NCI-H2196 treated with DMSO at 0.1 percent for 48 hours (cell line): ENCODE data around the gene RTTN.
"Not testable (repeated sequence)": the region's sequence is repeated elsewhere in the genome, so short reads cannot be mapped to it uniquely, and the experiment has no call there.

ENCODE experiments used
- DNase-seq: peaks from one replicate; lab custom pipeline; 2025; ENCODE audit not compliant: unreplicated experiment; lab: John Stamatoyannopoulos, UW

Gene RTTN

DNA sequence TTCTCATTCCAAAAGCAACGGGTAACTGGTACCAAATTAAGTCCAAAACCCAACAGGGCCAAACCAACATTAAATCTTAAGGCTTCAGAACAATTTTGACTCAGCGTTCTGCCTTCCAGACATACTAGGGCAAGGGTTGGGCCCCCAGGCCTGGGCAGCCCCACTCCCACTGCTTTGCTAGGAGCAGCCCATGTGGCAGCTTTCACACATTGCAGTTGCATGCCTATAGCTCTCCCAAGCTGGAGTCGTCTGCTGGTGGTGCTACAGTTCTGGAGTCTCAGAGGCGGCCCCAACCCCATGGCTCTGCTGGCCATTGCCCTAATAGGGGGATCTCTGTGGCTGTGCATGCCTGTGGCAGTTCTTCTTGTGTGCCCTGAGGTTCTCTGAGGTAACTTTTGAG, 220.2 kb downstream of the RTTN start:
- no peak for DNase-seq

- no peak for DNase-seq
Observed at GRCh38 chr18:69982417-69982816, 223.1 kb downstream of the RTTN start.

DNA sequence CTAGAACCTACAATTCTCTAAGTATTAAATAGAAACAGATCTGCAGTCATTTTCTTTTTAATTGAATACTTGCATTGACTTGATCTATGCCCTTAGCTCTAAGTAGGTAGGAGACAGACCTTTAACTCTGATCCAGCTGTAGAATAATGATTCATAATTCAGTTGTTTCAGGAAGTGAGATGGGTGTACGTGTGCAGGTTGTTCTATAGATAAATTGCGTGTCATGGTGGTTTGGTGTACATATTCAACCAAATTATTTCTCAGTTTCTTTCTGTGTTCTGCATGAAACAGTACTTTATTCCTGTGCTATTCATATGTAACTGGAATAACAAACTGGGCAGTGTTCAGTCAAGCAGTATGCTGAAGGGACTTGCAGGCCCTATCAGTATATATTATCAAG, 223.5 kb downstream of the RTTN start:
- no peak for DNase-seq

- DNase-seq: no peak
Observed at GRCh38 chr18:69980982-69981804, 224.3 kb downstream of the RTTN start.

DNA sequence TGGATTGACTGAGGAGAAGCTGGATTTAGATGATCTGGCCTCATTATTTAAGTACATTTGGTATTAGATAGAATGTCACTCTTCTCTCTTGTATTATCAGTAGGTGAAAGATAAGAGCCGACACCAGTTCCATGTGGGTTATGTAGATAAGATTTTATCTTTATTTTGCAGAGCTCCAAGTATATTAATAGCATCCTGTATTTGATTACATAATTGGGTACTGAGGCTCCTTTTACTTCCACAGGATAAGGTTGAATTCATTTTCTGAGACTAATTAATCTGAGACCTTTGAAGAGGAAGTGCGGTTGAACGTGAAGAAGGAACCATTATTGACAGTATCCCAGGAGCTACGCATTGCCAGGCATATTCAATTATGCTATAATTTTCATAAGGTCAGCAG, 225.0 kb downstream of the RTTN start:
- DNase-seq: no peak

DNA sequence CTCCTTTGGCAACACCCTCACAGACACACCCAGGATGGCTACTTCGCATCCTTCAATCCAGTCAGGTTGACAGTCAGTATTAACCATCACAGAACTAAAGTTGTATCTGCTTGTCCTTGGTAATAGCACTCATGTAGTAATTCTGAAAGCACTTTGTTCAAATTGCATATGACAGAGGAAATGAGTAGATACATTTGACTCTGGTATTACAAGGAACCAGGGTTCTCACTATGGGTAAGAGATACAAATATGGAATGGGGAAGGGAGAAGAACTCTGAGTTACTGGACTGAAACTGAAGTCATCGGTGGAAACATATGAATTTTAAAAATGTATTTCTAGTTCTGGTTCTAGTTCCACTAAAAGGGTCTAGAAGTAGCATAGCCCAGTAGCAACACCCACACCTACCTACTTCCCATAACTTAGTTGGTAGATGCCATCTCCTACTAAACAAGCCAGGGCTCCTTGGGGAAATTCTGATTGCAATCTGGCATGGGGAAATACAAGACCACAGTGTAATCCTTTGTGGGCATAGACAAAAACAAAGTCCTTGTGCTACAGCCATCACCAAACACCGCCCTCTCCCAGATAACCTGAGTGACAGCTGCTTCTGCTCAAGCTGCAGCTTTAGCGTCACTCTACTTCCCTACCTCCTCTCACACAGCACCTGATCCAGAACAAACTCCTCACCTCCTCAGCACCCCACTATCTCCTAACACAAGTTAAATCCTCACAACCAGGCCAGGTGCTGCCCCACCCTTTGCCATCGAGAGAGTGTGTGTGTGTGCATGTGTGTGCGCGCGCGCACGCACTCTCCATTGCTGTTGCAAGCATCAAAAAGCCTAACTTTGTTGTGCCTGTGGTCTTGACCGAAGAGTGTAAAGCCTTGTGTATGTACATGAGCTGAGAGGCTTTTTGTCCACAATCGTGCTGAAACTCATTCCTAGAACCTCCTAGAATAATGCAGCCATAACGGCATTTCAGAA, 226.5 kb downstream of the RTTN start:
- no peak for DNase-seq

DNA sequence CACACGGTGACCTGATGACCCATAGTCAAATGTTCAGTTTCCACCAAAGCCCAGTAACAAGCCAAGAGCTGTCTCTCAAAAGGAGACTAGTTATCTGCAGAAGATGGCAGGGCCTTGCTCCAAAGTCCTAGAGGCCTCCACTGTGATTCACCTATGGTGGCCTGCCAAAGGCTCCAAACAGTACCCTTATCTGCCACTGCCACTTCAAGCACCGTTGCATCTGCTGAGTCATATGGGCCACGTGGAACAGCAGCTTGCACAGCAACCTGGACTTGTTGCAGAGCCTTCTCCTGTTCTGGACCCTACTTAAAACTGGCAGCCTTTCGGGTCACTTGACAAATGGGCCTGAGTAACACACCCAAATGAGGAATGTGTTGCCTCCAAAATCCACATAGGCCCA, 230.2 kb downstream of the RTTN start:
- DNase-seq: not testable (repeated sequence)

DNA sequence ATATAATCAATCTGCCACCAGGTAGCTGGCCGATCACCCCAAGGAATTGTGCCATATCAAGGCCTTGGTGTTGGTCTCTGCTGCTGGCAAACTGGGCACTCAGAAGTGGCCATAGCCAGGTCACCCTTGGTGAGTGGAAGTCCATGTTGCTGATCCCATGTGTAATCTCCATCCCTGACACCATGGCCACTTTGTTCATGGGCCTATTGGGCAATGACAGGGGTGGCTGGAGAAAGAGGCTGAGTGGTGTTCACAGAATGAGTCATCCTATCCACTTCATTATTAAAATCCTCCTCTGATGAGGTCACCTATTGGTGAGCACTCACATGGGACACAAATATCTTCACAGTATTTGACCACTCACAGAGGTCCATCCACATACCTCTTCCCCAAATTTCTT, 231.1 kb downstream of the RTTN start:
- DNase-seq: no peak

- no peak for DNase-seq
Observed at GRCh38 chr18:69969491-69969890, 236.0 kb downstream of the RTTN start.

DNA sequence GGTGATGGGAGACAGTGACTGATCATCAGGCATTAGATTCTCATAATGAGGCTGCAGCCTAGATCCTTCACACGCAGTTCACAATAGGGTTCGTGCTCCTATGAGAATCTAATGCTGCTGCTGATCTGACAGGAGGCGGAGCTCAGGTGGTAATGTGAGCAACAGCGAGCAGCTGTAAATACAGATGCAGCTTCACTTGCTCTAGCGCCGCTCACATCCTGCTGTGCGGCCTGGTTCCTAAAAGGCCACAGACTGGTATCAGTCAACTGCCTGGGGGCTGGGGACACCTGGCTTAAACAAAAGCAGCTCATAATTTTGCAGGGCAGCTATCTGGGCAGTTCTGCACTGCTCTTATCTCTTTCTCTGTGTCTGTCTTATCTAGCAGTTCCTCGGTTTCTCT, 237.4 kb downstream of the RTTN start:
- DNase-seq: no peak

DNA sequence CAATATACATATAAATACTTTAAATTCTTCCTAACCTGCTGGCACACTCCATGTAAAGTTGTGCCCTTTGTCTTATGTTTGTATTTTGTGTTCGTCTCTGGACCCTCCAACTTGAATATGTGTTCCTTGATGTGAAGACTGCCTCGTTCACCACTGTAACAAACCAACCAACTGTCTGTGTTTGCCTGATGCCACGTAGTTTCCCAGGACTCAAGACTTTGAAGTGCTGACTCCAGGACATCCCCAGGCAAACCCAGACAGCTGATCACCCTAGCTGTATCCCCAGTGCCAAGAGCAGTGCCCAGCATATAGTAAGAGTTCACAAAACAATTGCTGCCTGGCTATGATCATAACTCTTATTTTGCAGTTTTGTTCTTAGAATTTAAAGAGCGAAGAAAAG, 242.3 kb downstream of the RTTN start:
- DNase-seq: no peak

- DNase-seq: no peak
Observed at GRCh38 chr18:69961718-69962117, 243.8 kb downstream of the RTTN start.

DNA sequence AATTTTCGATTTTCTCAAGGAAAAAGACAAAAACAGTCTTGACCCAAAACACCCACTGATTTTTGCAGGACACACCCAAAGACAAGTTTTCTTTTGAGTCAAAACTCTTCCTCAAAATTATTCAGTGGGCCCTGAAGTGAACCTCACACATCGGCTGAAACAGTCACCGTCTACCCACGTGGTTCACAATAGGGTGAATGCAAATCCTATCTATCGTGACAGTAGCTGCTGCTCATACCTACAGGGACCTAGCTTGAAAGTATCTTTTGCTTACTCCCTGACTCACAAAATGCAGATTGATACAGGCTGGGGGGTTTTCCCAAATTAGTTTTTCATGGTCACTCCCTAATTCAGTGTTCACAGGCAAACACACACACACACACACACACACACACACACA, 247.1 kb downstream of the RTTN start:
- DNase-seq: no peak

GRCh38 chr18:69957747-69958146, 247.7 kb downstream of the RTTN start:
- DNase-seq: no peak

DNA sequence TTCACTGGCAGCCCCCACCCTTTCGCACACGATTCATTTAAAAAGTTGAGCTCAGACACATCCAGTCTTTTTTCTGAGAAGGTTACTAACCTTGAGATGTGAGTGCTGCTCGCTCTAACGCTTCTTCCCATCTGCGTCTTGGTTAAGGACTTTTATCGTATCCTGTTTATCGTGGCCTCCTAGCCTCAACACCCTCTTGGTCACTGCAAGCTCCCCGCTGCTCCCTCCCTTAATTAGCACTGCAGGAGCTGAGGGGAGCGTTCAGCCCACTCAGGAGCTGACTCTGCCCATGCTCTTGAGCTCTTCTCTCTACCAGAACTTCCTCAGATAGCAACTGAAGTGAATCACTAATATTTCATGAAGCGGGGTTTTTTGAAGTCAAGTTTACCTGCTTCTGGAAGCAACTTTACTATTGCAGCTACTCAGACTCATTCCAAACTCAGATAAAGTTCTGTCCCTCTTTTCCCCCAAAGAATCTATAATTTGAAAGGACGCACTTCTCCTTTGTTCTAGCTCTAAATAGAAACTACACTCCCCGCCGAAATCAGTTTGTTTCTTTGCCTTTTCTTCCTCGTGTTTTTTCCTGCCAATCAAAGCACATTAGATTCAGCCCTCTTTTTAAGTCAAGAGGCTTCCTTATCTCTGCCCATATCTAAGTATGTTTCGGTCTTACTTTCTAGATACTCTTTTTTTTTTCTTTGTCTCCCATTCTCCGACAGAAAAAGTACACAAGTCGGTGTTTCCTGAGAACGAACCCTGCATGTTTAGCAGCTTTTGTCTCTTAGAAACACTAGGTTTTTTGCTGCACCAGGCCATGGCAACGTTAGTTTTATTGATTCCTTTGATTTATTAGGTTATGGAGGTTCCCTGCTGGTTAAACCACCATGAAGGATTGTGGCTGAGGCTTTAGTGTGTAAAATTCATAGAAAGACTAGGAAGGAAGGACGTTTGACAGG, 248.5 kb downstream of the RTTN start:
- no peak for DNase-seq

DNA sequence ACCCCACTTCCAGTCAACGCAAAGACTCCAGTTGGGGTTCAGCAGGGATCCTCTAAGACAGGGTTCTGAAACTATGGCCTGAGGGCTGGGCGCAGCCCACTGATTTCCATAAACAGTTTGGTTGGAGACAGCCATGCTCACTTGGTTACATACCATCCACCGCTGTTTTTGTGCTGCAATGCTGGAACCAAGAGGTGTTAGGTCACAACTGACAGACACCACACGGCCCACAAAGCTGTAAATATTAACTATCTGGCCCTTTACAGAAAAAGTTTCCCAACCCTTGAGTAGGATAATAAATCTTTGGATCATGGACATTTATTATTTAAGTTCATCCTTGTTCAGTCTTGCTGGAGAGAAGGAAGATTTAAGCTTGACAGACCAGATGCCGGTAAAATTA, 249.4 kb downstream of the RTTN start:
- no peak for DNase-seq

GRCh38 chr18:69954719-69955480, 250.6 kb downstream of the RTTN start:
- no peak for DNase-seq

DNA sequence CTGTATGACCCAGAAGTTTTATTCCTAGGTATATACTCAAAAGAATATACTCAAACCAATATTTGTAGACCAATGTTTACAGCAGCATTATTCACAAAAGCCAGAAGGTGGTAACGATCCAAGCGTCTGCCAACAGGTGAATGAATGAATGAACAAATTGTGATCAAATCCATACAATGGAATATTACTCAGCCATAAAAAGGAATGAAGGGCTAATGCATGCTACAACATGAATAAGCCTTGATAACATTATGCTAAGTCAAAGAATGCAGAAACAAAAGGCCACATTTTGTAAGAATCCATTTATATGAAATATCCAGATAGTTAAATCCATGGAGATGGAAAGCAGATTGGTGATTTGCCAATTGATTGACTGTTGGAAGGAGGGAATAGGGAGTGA, 252.3 kb downstream of the RTTN start:
- no peak for DNase-seq
